Loucy (cell line): ENCODE data around the gene C1QTNF1.

Source experiments
- CTCF ChIP-seq: fragments of 200-600 bp; sonication (generic); conservative IDR thresholded peaks from 2 replicates; pipeline ENCODE4 v1.5.1; 2014; ENCODE audit warnings: mild to moderate bottlenecking, antibody characterized with exemption, low read length
- EZH2phosphoT487 ChIP-seq: fragments of 200-600 bp; IDR thresholded peaks from 2 replicates; pipeline ENCODE4 v1.6.1; 2018; ENCODE audit warnings: antibody characterized with exemption, mild to moderate bottlenecking, moderate library complexity, borderline replicate concordance

- no peak for TF ChIP-seq CTCF
- no peak for TF ChIP-seq EZH2phosphoT487
Measured at GRCh38 chr17:79005063-79005861, 18.7 kb upstream of the C1QTNF1 start.
